Lung (tissue), 12 donors: ENCODE results near the gene TMEM41A. TPM values are rescaled to one million over a fixed set of nuclear protein-coding genes. Genes with fewer than 3 reads are reported as not detected.
"Not testable (repeated sequence)": the region's sequence is repeated elsewhere in the genome, so short reads cannot be mapped to it uniquely, and the experiment has no call there.

Source experiments
- ATAC-seq: fragments of 200-7000 bp; cut with Tn5 transposase; one replicate; pipeline ENCODE4 v1.9.1; 2020; ENCODE audit warnings: moderate number of reproducible peaks; ENCODE audit not compliant: insufficient read depth, low FRiP score
- DNase-seq, 3 donors: peaks; one replicate each; pipeline ENCODE4 v3.0.0-alpha.2; 2013 to 2017
- H3K27ac ChIP-seq, 2 donors: one replicate each; pipeline ENCODE4 v1.5.1; 2013; ENCODE audit warnings: mild to moderate bottlenecking in 2 of 2, moderate library complexity in 2 of 2, control low read depth in 1 of 2, inconsistent platforms in 1 of 2, low read depth in 1 of 2, low read length in 1 of 2
- H3K27me3 ChIP-seq, 3 donors: one replicate each; pipeline ENCODE4 v1.5.1; 2013; ENCODE audit warnings: low read length in 2 of 3; ENCODE audit not compliant: control insufficient read depth in 3 of 3, insufficient read depth in 3 of 3
- H3K36me3 ChIP-seq, 4 donors: one replicate each; pipeline ENCODE4 v1.5.1; 2013; ENCODE audit warnings: low read length in 4 of 4, mild to moderate bottlenecking in 1 of 4, moderate library complexity in 1 of 4; ENCODE audit not compliant: control insufficient read depth in 4 of 4, insufficient read depth in 4 of 4
- H3K4me1 ChIP-seq, 5 donors: one replicate each; pipeline ENCODE4 v1.5.1; 2013; ENCODE audit warnings: low read length in 5 of 5, mild to moderate bottlenecking in 2 of 5, moderate library complexity in 1 of 5; ENCODE audit not compliant: control insufficient read depth in 5 of 5, insufficient read depth in 5 of 5
- H3K4me3 ChIP-seq: one replicate; pipeline ENCODE4 v1.5.1; 2013; ENCODE audit warnings: mild to moderate bottlenecking, control low read depth, moderate library complexity
- H3K9ac ChIP-seq, 2 donors: one replicate each; pipeline ENCODE4 v1.5.1; 2013; ENCODE audit warnings: low read length in 2 of 2, control low read depth in 1 of 2; ENCODE audit not compliant: insufficient read depth in 1 of 2
- H3K9me3 ChIP-seq, 4 donors: one replicate each; pipeline ENCODE4 v1.5.1; 2013; ENCODE audit warnings: low read length in 3 of 4, mild to moderate bottlenecking in 1 of 4, moderate library complexity in 1 of 4; ENCODE audit not compliant: control insufficient read depth in 4 of 4, insufficient read depth in 3 of 4
- CTCF ChIP-seq: IDR thresholded peaks from 2 replicates; pipeline ENCODE4 v1.5.1; 2012; ENCODE audit warnings: mild to moderate bottlenecking; ENCODE audit errors: control extremely low read depth, extremely low read depth
- WGBS, 2 donors: extraction: QIAGEN DNeasy Blood & Tissue Kit; methylation state at CpG; one replicate each; pipeline ENCODE4 v1.1.7; 2013; 5-methylcytosine and 5-hydroxymethylcytosine counted together
- polyA plus RNA-seq, 2 donors: library from polyadenylated mRNA; stranded (reverse); fragments of 200-250 nt; gene quantifications; one replicate each; pipeline ENCODE4 v1.2.1, GENCODE V29; 2013
- total RNA-seq, 2 donors: library from RNA; depleted of rRNA in 1 of 2; stranded (reverse); fragments of >200 nt in 1 of 2; gene quantifications; one replicate each; pipeline ENCODE4 v1.2.1, GENCODE V29; 2014 to 2021
- donor health status: control.
- donor health status: control.
- donor health status: Bipolar disorder and iron deficiency.
- donor health status: healthy.
- donor health status: DM: yes; HTN: yes; CAD: no.

Gene TMEM41A
- total and polyA plus RNA-seq, 4 donors: 18.4 to 36.4 (median 24.9) TPM

- DNase-seq: no peak
- ATAC-seq: no peak
- no peak for TF ChIP-seq CTCF
- 75 to 82% methylated on average over 3 of the region's 3 CpGs for WGBS, 2 donors
- Histone ChIP-seq H3K36me3 (peaks cover 10 to 26% (median 18%) of the 10 kb centered on the region in 4 donors), H3K27me3 (no peaks in the 10 kb centered on the region), H3K4me3 (no peak overlapping the region), H3K4me1 (no peaks in the 10 kb centered on the region), H3K9me3 (no peaks in the 10 kb centered on the region), H3K27ac (no peak overlapping the region), H3K9ac (no peak overlapping the region)
These were observed 21.5 kb downstream of the TMEM41A start for GRCh38 chr3:185477316-185477715.

- DNase-seq, H3K4me3 ChIP-seq, H3K27ac ChIP-seq, H3K4me1 ChIP-seq, H3K27me3 ChIP-seq, H3K9ac ChIP-seq, H3K9me3 ChIP-seq, ATAC-seq: not testable (repeated sequence)
- 97 to 100% methylated on average over 6 of the region's 6 CpGs for WGBS, 2 donors
- H3K36me3 ChIP-seq: peaks cover 5 to 22% (median 12%) of the 10 kb centered on the region in 4 donors
These were observed 23.9 kb downstream of the TMEM41A start for GRCh38 chr3:185474922-185475321.

- H3K27me3 ChIP-seq: no peaks in the 10 kb centered on the region
- H3K36me3 ChIP-seq: peaks cover 5 to 20% (median 11%) of the 10 kb centered on the region in 4 donors
- no peak overlapping the region for H3K9ac ChIP-seq
- no peaks in the 10 kb centered on the region for H3K9me3 ChIP-seq
- DNase-seq (no peak), ATAC-seq (no peak)
- no peak for TF ChIP-seq CTCF
- WGBS, 2 donors: 96 to 97% methylated on average over 15 of the region's 15 CpGs
- H3K27ac ChIP-seq: no peak overlapping the region
- H3K4me3 ChIP-seq: no peak overlapping the region
- no peaks in the 10 kb centered on the region for H3K4me1 ChIP-seq
These were observed 25.5 kb downstream of the TMEM41A start for GRCh38 chr3:185473290-185473815.

DNA sequence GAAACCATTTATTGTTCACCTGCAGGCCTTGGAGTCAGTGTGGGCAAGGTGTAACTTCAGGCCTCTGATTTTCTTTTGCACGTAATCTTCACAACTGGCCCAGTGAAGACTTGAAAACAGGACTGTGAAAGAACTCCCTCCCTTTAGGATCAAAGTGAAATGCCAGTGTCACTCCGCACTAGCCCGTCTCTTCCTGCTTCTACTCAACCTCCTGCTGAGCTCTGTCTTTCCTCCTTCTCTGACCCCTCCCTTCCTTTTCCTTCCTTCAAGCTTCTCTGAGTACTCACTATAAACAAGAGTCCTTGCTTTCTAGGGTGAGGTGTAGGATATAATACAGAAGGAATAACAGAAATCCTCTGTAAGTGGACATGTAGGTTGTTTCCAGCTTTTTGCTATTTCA lies 28.5 kb downstream of the TMEM41A start:
- Histone ChIP-seq H3K4me3 (no peak overlapping the region), H3K4me1 (no peaks in the 10 kb centered on the region), H3K36me3 (peaks cover 0 to 28% (median 14%) of the 10 kb centered on the region in 4 donors), H3K27ac (no peak overlapping the region), H3K9ac (no peak overlapping the region), H3K27me3 (no peaks in the 10 kb centered on the region), H3K9me3 (no peaks in the 10 kb centered on the region)
- ATAC-seq: no peak
- DNase-seq: no peak
- no peak for TF ChIP-seq CTCF
- WGBS, 2 donors: 81 to 87% methylated on average over 3 of the region's 3 CpGs
